ENCODE results near the gene IFNAR1.
"Not testable (repeated sequence)": the region's sequence is repeated elsewhere in the genome, so short reads cannot be mapped to it uniquely, and the experiment has no call there.

The IFNAR1 gene

GRCh38 chr21:33339918-33340317 is 15.1 kb downstream of the IFNAR1 start:
- in situ Hi-C loops (cut with HindIII; ENCODE audit: low sequenced_read_pairs) = no loop called here

- in situ Hi-C loops (cut with HindIII; ENCODE audit: low sequenced_read_pairs) = loop anchor here (5.0 kb wide), 1 partner anchor 33 kb away; no protein-coding TSS in a partner anchor
Measured at GRCh38 chr21:33345751-33346238, 21.0 kb downstream of the IFNAR1 start.

- in situ Hi-C loops (cut with HindIII; ENCODE audit: low sequenced_read_pairs) = loop anchor here (5.0 kb wide), 1 partner anchor 36 kb away; no protein-coding TSS in a partner anchor
Measured at GRCh38 chr21:33348706-33349105, 23.9 kb downstream of the IFNAR1 start.

GRCh38 chr21:33350676-33351075 is 25.9 kb downstream of the IFNAR1 start:
- in situ Hi-C loops (cut with HindIII; ENCODE audit: low sequenced_read_pairs) = no loop called here

- in situ Hi-C loops (cut with HindIII; ENCODE audit: low sequenced_read_pairs) = no loop called here
Measured at GRCh38 chr21:33355355-33355754, 30.6 kb downstream of the IFNAR1 start.

- in situ Hi-C loops (cut with HindIII; ENCODE audit: low sequenced_read_pairs) = no loop called here
Measured at GRCh38 chr21:33355996-33356395, 31.2 kb downstream of the IFNAR1 start.

- in situ Hi-C loops (cut with HindIII; ENCODE audit: low sequenced_read_pairs) = no loop called here
Measured at GRCh38 chr21:33357177-33357576, 32.4 kb downstream of the IFNAR1 start.

- in situ Hi-C loops (cut with HindIII; ENCODE audit: low sequenced_read_pairs) = no loop called here
Measured at GRCh38 chr21:33359446-33359845, 34.7 kb downstream of the IFNAR1 start.

GRCh38 chr21:33360281-33360680 is 35.5 kb downstream of the IFNAR1 start:
- in situ Hi-C loops (cut with HindIII; ENCODE audit: low sequenced_read_pairs) = no loop called here

- in situ Hi-C loops (cut with HindIII; ENCODE audit: low sequenced_read_pairs) = no loop called here
Measured at GRCh38 chr21:33360881-33361602, 36.3 kb downstream of the IFNAR1 start.

- in situ Hi-C loops (cut with HindIII; ENCODE audit: low sequenced_read_pairs) = no loop called here
Measured at GRCh38 chr21:33362044-33362555, 37.3 kb downstream of the IFNAR1 start.

- in situ Hi-C loops (cut with HindIII; ENCODE audit: low sequenced_read_pairs) = not testable (repeated sequence)
Measured at GRCh38 chr21:33363911-33364609, 39.3 kb downstream of the IFNAR1 start.

GRCh38 chr21:33364830-33365229 is 40.1 kb downstream of the IFNAR1 start:
- in situ Hi-C loops (cut with HindIII; ENCODE audit: low sequenced_read_pairs) = no loop called here

GRCh38 chr21:33367309-33367973 is 42.7 kb downstream of the IFNAR1 start:
- in situ Hi-C loops (cut with HindIII; ENCODE audit: low sequenced_read_pairs) = no loop called here

GRCh38 chr21:33368124-33368523 is 43.4 kb downstream of the IFNAR1 start:
- in situ Hi-C loops (cut with HindIII; ENCODE audit: low sequenced_read_pairs) = no loop called here

- in situ Hi-C loops (cut with HindIII; ENCODE audit: low sequenced_read_pairs) = no loop called here
Measured at GRCh38 chr21:33368576-33368975, 43.8 kb downstream of the IFNAR1 start.

- in situ Hi-C loops (cut with HindIII; ENCODE audit: low sequenced_read_pairs) = no loop called here
Measured at GRCh38 chr21:33369586-33369985, 44.8 kb downstream of the IFNAR1 start.

- in situ Hi-C loops (cut with HindIII; ENCODE audit: low sequenced_read_pairs) = no loop called here
Measured at GRCh38 chr21:33370305-33370704, 45.5 kb downstream of the IFNAR1 start.

- in situ Hi-C loops (cut with HindIII; ENCODE audit: low sequenced_read_pairs) = no loop called here
Measured at GRCh38 chr21:33371366-33371765, 46.6 kb downstream of the IFNAR1 start.

- in situ Hi-C loops (cut with HindIII; ENCODE audit: low sequenced_read_pairs) = no loop called here
Measured at GRCh38 chr21:33372582-33372981, 47.8 kb downstream of the IFNAR1 start.

- in situ Hi-C loops (cut with HindIII; ENCODE audit: low sequenced_read_pairs) = no loop called here
Measured at GRCh38 chr21:33373451-33373850, 48.7 kb downstream of the IFNAR1 start.

All from DLD1 (cell line).